NB4 (cell line): ENCODE results near the gene ENC1.

ENCODE experiments used
- MAX ChIP-seq: IDR thresholded peaks from 2 replicates; pipeline ENCODE4 v1.6.1; 2011; ENCODE audit warnings: low read depth, low read length
- MYC ChIP-seq: IDR thresholded peaks from 2 replicates; pipeline ENCODE4 v1.6.1; 2011; ENCODE audit warnings: low read depth, low read length
- POLR2A ChIP-seq: IDR thresholded peaks from 2 replicates; pipeline ENCODE4 v1.6.1; 2011; ENCODE audit warnings: mild to moderate bottlenecking; ENCODE audit not compliant: insufficient read length; ENCODE audit errors: extremely low read depth
- TF ChIP-seq, protein P1 (sequence below): IDR thresholded peaks from one replicate; pipeline ENCODE4 v1.5.1; 2012; ENCODE audit warnings: low read depth, low read length

GRCh38 chr5:74624501-74624900, 16.0 kb downstream of the ENC1 start:
- TF ChIP-seq, protein P1, sequence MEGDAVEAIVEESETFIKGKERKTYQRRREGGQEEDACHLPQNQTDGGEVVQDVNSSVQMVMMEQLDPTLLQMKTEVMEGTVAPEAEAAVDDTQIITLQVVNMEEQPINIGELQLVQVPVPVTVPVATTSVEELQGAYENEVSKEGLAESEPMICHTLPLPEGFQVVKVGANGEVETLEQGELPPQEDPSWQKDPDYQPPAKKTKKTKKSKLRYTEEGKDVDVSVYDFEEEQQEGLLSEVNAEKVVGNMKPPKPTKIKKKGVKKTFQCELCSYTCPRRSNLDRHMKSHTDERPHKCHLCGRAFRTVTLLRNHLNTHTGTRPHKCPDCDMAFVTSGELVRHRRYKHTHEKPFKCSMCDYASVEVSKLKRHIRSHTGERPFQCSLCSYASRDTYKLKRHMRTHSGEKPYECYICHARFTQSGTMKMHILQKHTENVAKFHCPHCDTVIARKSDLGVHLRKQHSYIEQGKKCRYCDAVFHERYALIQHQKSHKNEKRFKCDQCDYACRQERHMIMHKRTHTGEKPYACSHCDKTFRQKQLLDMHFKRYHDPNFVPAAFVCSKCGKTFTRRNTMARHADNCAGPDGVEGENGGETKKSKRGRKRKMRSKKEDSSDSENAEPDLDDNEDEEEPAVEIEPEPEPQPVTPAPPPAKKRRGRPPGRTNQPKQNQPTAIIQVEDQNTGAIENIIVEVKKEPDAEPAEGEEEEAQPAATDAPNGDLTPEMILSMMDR: no peak
- TF ChIP-seq POLR2A (no peak), MAX (no peak), MYC (no peak)
